Breast epithelium (tissue), 4 donors: ENCODE measurements around the gene PASD1. TPM values are rescaled to one million over a fixed set of nuclear protein-coding genes. Genes with fewer than 3 reads are reported as not detected.

ENCODE experiments used
- DNase-seq, 2 donors: peaks; one replicate each; pipeline ENCODE4 v3.0.0-alpha.2; 2019; ENCODE audit warnings: low spot score in 2 of 2
- H3K27ac ChIP-seq, 2 donors: fragments of 200-600 bp; sonication (generic) in 1 of 2; one replicate each; pipeline ENCODE4 v1.5.1; 2016 to 2019; ENCODE audit warnings: mild to moderate bottlenecking in 1 of 2
- H3K27me3 ChIP-seq, 2 donors: fragments of 200-600 bp; sonication (generic) in 1 of 2; one replicate each; pipeline versions ENCODE4 v1.5.1 to v1.6.0; 2017 to 2019; ENCODE audit warnings: control low read depth in 1 of 2, mild to moderate bottlenecking in 1 of 2
- H3K36me3 ChIP-seq: fragments of 200-600 bp; one replicate; pipeline ENCODE4 v1.5.1; 2019
- H3K4me1 ChIP-seq, 2 donors: fragments of 200-600 bp; sonication (generic); one replicate each; pipeline ENCODE4 v1.5.1; 2016 to 2019; ENCODE audit warnings: control low read depth in 1 of 2
- H3K4me3 ChIP-seq, 3 donors: fragments of 200-600 bp; sonication (generic); 1 replicate in 2 of 3; 2 replicates in 1 of 3; pipeline ENCODE4 v1.5.1; 2016 to 2019; ENCODE audit warnings: mild to moderate bottlenecking in 3 of 3, moderate library complexity in 2 of 3
- H3K9me3 ChIP-seq, 2 donors: fragments of 200-600 bp; sonication (generic) in 1 of 2; one replicate each; pipeline ENCODE4 v1.5.1; 2016 to 2019; ENCODE audit warnings: control low read depth in 1 of 2
- POLR2A ChIP-seq: fragments of 450-650 bp; IDR thresholded peaks from one replicate; pipeline ENCODE4 v1.6.1; 2016; ENCODE audit warnings: antibody characterized with exemption, mild to moderate bottlenecking, moderate library complexity
- POLR2AphosphoS5 ChIP-seq, 3 donors: sonication (generic); formaldehyde crosslinking; IDR thresholded peaks; one replicate each; pipeline ENCODE4 v1.6.1; 2017; ENCODE audit warnings: antibody characterized with exemption in 3 of 3
- intact Hi-C: fragments of 100-400 bp; cut with DNase I; formaldehyde crosslinking; loops from one replicate; pipeline ENCODE4 v1.15.1; 2023; ENCODE audit warnings: low total_unique reads
- total RNA-seq, 3 donors: library from RNA; depleted of rRNA; stranded (reverse); fragments of >200 nt; gene quantifications; one replicate each; pipeline ENCODE4 v1.1.0, GENCODE V29; 2016
- TF ChIP-seq, protein P1 (sequence below), 3 donors: fragments of 450-650 bp; IDR thresholded peaks; one replicate each; pipeline ENCODE4 v1.5.1; 2016 to 2017; ENCODE audit warnings: antibody characterized with exemption in 3 of 3, mild to moderate bottlenecking in 3 of 3, moderate library complexity in 3 of 3

PASD1 gene
- total RNA-seq, 3 donors from 2014 or later, result not detected

DNA sequence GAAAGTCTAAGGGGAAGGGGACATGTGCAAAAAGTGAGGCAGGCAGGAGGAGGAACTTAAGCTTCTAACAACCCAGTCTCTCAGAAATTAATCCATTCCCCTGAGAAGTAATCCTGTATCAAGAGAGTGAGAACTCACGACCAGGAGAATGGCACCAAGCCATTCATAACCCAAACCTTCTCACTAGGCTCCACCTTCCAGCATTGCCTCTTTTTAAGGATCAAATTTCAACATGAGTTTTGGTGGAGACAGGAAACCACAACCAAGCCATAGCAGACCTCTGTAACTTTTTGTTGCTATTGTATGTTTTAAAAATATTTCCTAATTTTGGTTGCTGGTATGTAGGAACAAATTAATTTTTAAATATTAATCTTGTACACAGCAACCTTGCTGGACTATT is 32.8 kb downstream of the PASD1 start:
- no peak for DNase-seq
- H3K36me3 ChIP-seq, result peaks cover 3% of the 10 kb centered on the region
- H3K27me3 ChIP-seq, result no peaks in the 10 kb centered on the region
- intact Hi-C loops, result no loop called here
- no peaks in the 10 kb centered on the region for H3K4me1 ChIP-seq
- TF ChIP-seq, protein P1, sequence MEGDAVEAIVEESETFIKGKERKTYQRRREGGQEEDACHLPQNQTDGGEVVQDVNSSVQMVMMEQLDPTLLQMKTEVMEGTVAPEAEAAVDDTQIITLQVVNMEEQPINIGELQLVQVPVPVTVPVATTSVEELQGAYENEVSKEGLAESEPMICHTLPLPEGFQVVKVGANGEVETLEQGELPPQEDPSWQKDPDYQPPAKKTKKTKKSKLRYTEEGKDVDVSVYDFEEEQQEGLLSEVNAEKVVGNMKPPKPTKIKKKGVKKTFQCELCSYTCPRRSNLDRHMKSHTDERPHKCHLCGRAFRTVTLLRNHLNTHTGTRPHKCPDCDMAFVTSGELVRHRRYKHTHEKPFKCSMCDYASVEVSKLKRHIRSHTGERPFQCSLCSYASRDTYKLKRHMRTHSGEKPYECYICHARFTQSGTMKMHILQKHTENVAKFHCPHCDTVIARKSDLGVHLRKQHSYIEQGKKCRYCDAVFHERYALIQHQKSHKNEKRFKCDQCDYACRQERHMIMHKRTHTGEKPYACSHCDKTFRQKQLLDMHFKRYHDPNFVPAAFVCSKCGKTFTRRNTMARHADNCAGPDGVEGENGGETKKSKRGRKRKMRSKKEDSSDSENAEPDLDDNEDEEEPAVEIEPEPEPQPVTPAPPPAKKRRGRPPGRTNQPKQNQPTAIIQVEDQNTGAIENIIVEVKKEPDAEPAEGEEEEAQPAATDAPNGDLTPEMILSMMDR (IDR thresholded peaks at IDR 0.05), result no peak
- H3K9me3 ChIP-seq, result no peaks in the 10 kb centered on the region
- no peak overlapping the region for H3K27ac ChIP-seq
- no peak overlapping the region for H3K4me3 ChIP-seq

DNA sequence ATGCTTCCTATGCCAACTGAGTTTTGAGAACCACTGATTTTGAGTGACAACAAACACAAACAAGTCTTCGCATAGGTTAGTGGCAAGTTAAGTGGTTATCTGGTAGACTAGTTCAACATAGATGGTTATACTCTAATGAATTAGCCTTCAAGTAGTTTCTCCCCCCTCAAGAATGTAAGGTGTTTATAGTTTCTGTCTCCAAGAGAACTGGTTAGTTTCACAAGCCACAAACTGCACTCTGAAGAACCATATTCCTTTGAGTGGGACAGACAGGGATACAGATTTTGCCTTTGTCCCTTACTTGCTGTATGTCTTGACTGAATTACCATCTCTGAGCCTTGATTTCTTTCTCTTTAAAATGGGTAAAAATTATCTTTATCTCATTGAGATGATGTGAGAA is 41.5 kb downstream of the PASD1 start:
- Histone ChIP-seq H3K36me3 (no peaks in the 10 kb centered on the region), H3K9me3 (no peaks in the 10 kb centered on the region), H3K4me1 (no peaks in the 10 kb centered on the region), H3K27ac (no peak overlapping the region), H3K27me3 (peaks cover 0 to 33% of the 10 kb centered on the region in 2 donors), H3K4me3 (no peak overlapping the region)
- intact Hi-C loops, result no loop called here
- TF ChIP-seq POLR2AphosphoS5 (IDR thresholded peaks at IDR 0.05) (no peak), POLR2A (no peak)
- TF ChIP-seq, protein P1 (IDR thresholded peaks at IDR 0.05), result no peak
- no peak for DNase-seq

DNA sequence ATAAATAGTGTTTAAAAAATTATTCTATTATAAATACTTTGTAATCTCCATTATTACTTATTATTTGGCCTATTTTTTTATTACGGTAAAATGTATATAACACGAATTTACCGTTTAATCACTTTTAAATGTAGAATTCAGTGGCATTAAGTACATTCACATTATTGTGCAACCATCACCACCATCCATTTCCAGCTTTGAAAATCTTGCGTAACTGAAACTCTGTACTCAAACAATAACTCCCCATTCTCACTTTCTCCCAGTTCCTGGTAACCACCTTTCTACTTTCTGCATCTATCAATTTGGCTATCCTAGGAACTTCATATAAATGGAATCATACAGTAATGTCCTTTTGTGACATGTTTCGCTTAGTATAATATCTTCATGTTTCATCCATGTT is 45.7 kb downstream of the PASD1 start:
- no peak overlapping the region for H3K27ac ChIP-seq
- H3K4me3 ChIP-seq, result no peak overlapping the region
- H3K4me1 ChIP-seq, result no peaks in the 10 kb centered on the region
- no peaks in the 10 kb centered on the region for H3K9me3 ChIP-seq
- no peak for TF ChIP-seq POLR2A
- TF ChIP-seq, protein P1 (IDR thresholded peaks at IDR 0.05), result no peak
- no peak for TF ChIP-seq POLR2AphosphoS5 (IDR thresholded peaks at IDR 0.05)
- intact Hi-C loops, result no loop called here
- H3K27me3 ChIP-seq, result peaks cover 0 to 16% of the 10 kb centered on the region in 2 donors
- H3K36me3 ChIP-seq, result no peaks in the 10 kb centered on the region
- no peak for DNase-seq

DNA sequence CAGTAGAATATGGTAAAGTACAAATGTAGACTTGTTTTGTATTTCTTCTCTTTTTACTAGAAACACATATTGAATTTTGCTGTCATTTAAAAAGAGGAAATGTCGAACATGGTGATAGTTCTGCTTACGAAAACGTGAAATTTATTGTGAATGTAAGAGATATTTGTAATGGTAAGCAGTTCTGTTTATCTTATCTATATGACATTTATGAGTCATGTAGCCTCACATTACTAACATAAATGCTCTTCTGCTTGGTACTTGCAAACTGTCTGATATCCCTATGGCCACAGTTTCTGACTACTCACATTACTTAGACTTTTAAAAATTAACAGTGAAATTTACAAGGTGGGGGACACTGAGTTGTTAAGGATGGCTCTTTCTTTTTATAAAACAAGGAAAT is 57.9 kb downstream of the PASD1 start:
- no peak overlapping the region for H3K4me3 ChIP-seq
- no peak for DNase-seq
- no peaks in the 10 kb centered on the region for H3K36me3 ChIP-seq
- intact Hi-C loops, result no loop called here
- H3K9me3 ChIP-seq, result no peaks in the 10 kb centered on the region
- H3K27ac ChIP-seq, result no peak overlapping the region
- TF ChIP-seq, protein P1 (IDR thresholded peaks at IDR 0.05), result no peak
- TF ChIP-seq POLR2AphosphoS5 (IDR thresholded peaks at IDR 0.05) (no peak), POLR2A (no peak)
- H3K27me3 ChIP-seq, result peaks cover 0 to 57% of the 10 kb centered on the region in 2 donors
- no peaks in the 10 kb centered on the region for H3K4me1 ChIP-seq

DNA sequence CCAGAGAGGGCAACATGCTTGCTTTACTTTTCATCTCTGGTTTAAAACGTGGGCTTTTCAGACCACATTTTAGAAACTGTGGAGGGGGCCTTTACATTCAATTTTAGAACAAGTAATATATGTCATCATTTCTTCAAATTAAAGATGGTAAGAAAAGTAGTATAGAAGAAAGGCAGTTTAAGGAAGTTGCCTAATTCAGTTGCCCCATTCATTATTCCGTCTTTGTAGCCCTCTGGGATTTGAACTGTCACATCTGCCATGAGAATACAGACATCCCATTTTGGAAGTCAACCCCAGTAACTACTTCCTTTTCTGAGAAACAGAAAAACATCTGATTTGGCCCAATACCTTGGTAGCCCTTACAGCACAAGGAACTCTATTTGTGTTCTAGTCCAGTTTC is 61.2 kb downstream of the PASD1 start:
- no peak for TF ChIP-seq POLR2A
- no peak for TF ChIP-seq POLR2AphosphoS5 (IDR thresholded peaks at IDR 0.05)
- TF ChIP-seq, protein P1 (IDR thresholded peaks at IDR 0.05), result no peak
- no peaks in the 10 kb centered on the region for H3K9me3 ChIP-seq
- H3K27me3 ChIP-seq, result peaks cover 0 to 35% of the 10 kb centered on the region in 2 donors

More for the DNA sequence above, 61.2 kb downstream of the PASD1 start:
- no peak for DNase-seq
- intact Hi-C loops, result no loop called here
- Histone ChIP-seq H3K36me3 (no peaks in the 10 kb centered on the region), H3K4me3 (no peak overlapping the region), H3K4me1 (no peaks in the 10 kb centered on the region), H3K27ac (no peak overlapping the region)
